Measurements from ENCODE around the gene KRTAP10-4.

DNA sequence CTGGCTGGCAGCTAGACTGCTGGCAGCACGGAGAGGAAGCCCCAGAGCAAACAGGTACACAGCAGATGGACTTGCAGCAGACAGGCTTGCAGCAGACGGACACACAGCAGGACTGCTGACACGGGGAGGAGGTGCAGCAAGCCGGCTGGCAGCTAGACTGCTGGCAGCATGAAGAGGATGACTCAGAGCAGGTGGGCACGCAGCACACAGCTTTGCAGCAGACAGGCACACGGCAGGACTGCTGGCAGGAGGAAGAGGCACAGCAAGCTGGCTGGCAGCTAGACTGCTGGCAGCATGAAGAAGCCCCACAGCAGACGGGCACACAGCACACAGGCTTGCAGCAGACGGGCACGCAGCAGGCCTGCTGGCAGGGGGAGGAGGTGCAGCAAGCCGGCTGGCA lies 22.7 kb upstream of the KRTAP10-4 start:
- TF ChIP-seq CTCF (IDR thresholded peaks at IDR 0.05; ENCODE audit: low read depth, low read length, poor library complexity, severe bottlenecking), result no peak
- TF ChIP-seq EZH2phosphoT487 (IDR thresholded peaks at IDR 0.05; ENCODE audit: borderline replicate concordance, low read length), result no peak
